Measurements from ENCODE around the gene CAMK2D. TPM values are rescaled to one million over a fixed set of nuclear protein-coding genes. Genes with fewer than 3 reads are reported as not detected.
A peak's percentile ranks its signal among the peaks of the same experiment; 100 is the strongest.
"Not testable (repeated sequence)": the region's sequence is repeated elsewhere in the genome, so short reads cannot be mapped to it uniquely, and the experiment has no call there.

The CAMK2D gene
- polyA plus RNA-seq, 2 of the 4 experiments (the other 2 are of a cell fraction): 19.1 to 59.9 TPM

- ChIA-PET CTCF (no interaction called here), POLR2A (no interaction called here)
- Histone ChIP-seq H3K27ac (no peak overlapping the region), H3K4me3 (no peak overlapping the region), H3K4me1 (peaks cover 34% of the 10 kb centered on the region), H3K9me3 (no peaks in the 10 kb centered on the region), H3K4me2 (peak overlapping the region; percentile 30; the same call in 1 of the 3 replicates)
- ATAC-seq (no peak), FAIRE-seq (no peak), DNase-seq (ENCODE audit: low read depth in 1 of 2, low spot score in 1 of 2) (no peak)
- 0% methylated on average over 1 of the region's 1 CpG for whole genome bisulfite sequencing (ENCODE audit: missing lambda C conversion rate)
- no peak for TF ChIP-seq HEYL (CRISPR knock-in tag; IDR thresholded peaks at IDR 0.05)
Observed at GRCh38 chr4:113708250-113708649, 53.3 kb downstream of the CAMK2D start.

GRCh38 chr4:113707048-113707447 is 54.5 kb downstream of the CAMK2D start:
- 0 out of 3 replicates have a peak overlapping the region, but pooled peaks have one; percentile 7 for H3K4me2 ChIP-seq
- WGBS (ENCODE audit: missing lambda C conversion rate): 72% methylated on average over 2 of the region's 2 CpGs
- ChIA-PET POLR2A (no interaction called here), CTCF (no interaction called here)
- no peak for DNase-seq (ENCODE audit: low read depth in 1 of 2, low spot score in 1 of 2)
- H3K9me3 ChIP-seq: no peaks in the 10 kb centered on the region
- TF ChIP-seq SREBF2 (IDR thresholded peaks at IDR 0.05) (no peak), JUN (IDR thresholded peaks at IDR 0.05) (no peak), RCOR1 (IDR thresholded peaks at IDR 0.05; ENCODE audit: low read depth, low read length) (no peak), FOSL2 (IDR thresholded peaks at IDR 0.05) (no peak), FOSL2 (CRISPR knock-in tag; IDR thresholded peaks at IDR 0.05) (no peak), NFE2L2 (conservative IDR thresholded peaks at IDR 0.05; ENCODE audit: low read length) (no peak), FOSB (CRISPR knock-in tag; IDR thresholded peaks at IDR 0.05) (no peak), HOXB5 (CRISPR knock-in tag; IDR thresholded peaks at IDR 0.05) (no peak), EP300 (IDR thresholded peaks at IDR 0.05) (no peak), CHD2 (IDR thresholded peaks at IDR 0.05; ENCODE audit: low read length, partially characterized antibody) (no peak), KDM5A (IDR thresholded peaks at IDR 0.05) (no peak), SMC3 (IDR thresholded peaks at IDR 0.05) (no peak), HOXB13 (CRISPR knock-in tag; IDR thresholded peaks at IDR 0.05; ENCODE audit: low read depth) (no peak), FOXS1 (CRISPR knock-in tag; IDR thresholded peaks at IDR 0.05) (no peak), EHF (CRISPR knock-in tag; IDR thresholded peaks at IDR 0.05) (no peak), EHMT2 (IDR thresholded peaks at IDR 0.05; ENCODE audit: low read depth) (no peak), ELK1 (IDR thresholded peaks at IDR 0.05; ENCODE audit: low read depth, low read length) (no peak), HOXA7 (CRISPR knock-in tag; IDR thresholded peaks at IDR 0.05) (no peak)
- H3K4me1 ChIP-seq: peaks cover 38% of the 10 kb centered on the region
- no peak overlapping the region for H3K4me3 ChIP-seq
- no peak for FAIRE-seq
- ATAC-seq: no peak
- H3K27ac ChIP-seq: no peak overlapping the region

GRCh38 chr4:113705097-113705496 is 56.4 kb downstream of the CAMK2D start:
- FAIRE-seq; H3K9me3 ChIP-seq; H3K4me2 ChIP-seq; DNase-seq (ENCODE audit: low read depth in 1 of 2, low spot score in 1 of 2); POLR2A ChIA-PET; H3K27ac ChIP-seq; ATAC-seq; H3K4me3 ChIP-seq: not testable (repeated sequence)
- CTCF ChIA-PET: interaction anchor here (1.4 kb wide), 1 partner anchor 15 kb away, joined by 4 read pairs; no protein-coding TSS in a partner anchor
- 97% methylated on average over 6 of the region's 6 CpGs for WGBS (ENCODE audit: missing lambda C conversion rate)
- peaks cover 52% of the 10 kb centered on the region for H3K4me1 ChIP-seq

- peak; percentile 77 to 82 for TF ChIP-seq CEBPB (IDR thresholded peaks at IDR 0.05)
- DNase-seq (ENCODE audit: low read depth in 1 of 2, low spot score in 1 of 2): peak in 1 of 2 experiments; percentile 39
- CTCF ChIA-PET: interaction anchor here (1.4 kb wide), 1 partner anchor 155 kb away, joined by 5 read pairs; no protein-coding TSS in a partner anchor
- Histone ChIP-seq H3K4me1 (peaks cover 56% of the 10 kb centered on the region), H3K4me2 (peak overlapping the region; percentile 22; the same call in 1 of the 3 replicates), H3K27ac (peak overlapping the region in 1 of 2 experiments; percentile 70; a peak in 1 of 6 replicates)
- WGBS (ENCODE audit: missing lambda C conversion rate): 54% methylated on average over 3 of the region's 3 CpGs
- ATAC-seq, H3K4me3 ChIP-seq, FAIRE-seq, H3K9me3 ChIP-seq, POLR2A ChIA-PET: not testable (repeated sequence)
Observed at GRCh38 chr4:113702596-113702995, 58.9 kb downstream of the CAMK2D start.

Measured in A549 (cell line).